Breast epithelium (tissue), 3 donors: ENCODE measurements around the gene ABCA3.

Experiments used
- POLR2A ChIP-seq: fragments of 450-650 bp; IDR thresholded peaks from one replicate; pipeline ENCODE4 v1.6.1; 2016; ENCODE audit warnings: antibody characterized with exemption, mild to moderate bottlenecking, moderate library complexity
- POLR2AphosphoS5 ChIP-seq, 3 donors: sonication (generic); formaldehyde crosslinking; IDR thresholded peaks; one replicate each; pipeline ENCODE4 v1.6.1; 2017; ENCODE audit warnings: antibody characterized with exemption in 3 of 3
- TF ChIP-seq, protein P1 (sequence below), 3 donors: fragments of 450-650 bp; IDR thresholded peaks; one replicate each; pipeline ENCODE4 v1.5.1; 2016 to 2017; ENCODE audit warnings: antibody characterized with exemption in 3 of 3, mild to moderate bottlenecking in 3 of 3, moderate library complexity in 3 of 3

GRCh38 chr16:2362218-2362617, 21.7 kb upstream of the ABCA3 start:
- TF ChIP-seq, protein P1, sequence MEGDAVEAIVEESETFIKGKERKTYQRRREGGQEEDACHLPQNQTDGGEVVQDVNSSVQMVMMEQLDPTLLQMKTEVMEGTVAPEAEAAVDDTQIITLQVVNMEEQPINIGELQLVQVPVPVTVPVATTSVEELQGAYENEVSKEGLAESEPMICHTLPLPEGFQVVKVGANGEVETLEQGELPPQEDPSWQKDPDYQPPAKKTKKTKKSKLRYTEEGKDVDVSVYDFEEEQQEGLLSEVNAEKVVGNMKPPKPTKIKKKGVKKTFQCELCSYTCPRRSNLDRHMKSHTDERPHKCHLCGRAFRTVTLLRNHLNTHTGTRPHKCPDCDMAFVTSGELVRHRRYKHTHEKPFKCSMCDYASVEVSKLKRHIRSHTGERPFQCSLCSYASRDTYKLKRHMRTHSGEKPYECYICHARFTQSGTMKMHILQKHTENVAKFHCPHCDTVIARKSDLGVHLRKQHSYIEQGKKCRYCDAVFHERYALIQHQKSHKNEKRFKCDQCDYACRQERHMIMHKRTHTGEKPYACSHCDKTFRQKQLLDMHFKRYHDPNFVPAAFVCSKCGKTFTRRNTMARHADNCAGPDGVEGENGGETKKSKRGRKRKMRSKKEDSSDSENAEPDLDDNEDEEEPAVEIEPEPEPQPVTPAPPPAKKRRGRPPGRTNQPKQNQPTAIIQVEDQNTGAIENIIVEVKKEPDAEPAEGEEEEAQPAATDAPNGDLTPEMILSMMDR (IDR thresholded peaks at IDR 0.05): no peak
- TF ChIP-seq POLR2A (no peak), POLR2AphosphoS5 (IDR thresholded peaks at IDR 0.05) (no peak)
